ENCODE results near the gene SEC22C. TPM values are rescaled to one million over a fixed set of nuclear protein-coding genes. Genes with fewer than 3 reads are reported as not detected.

Gene SEC22C
- total RNA-seq, 1 experiment from 2014 or later: 38.1 TPM

- H3K27ac ChIP-seq: no peak overlapping the region
- no peaks in the 10 kb centered on the region for H3K4me1 ChIP-seq (replicated peaks; ENCODE audit: insufficient read depth)
- H3K9me2 ChIP-seq (ENCODE audit: insufficient read depth): no peaks in the 10 kb centered on the region
- H3K4me2 ChIP-seq: no peak overlapping the region
- no peaks in the 10 kb centered on the region for H3K27me3 ChIP-seq (ENCODE audit: insufficient read depth, low read depth)
- no peaks in the 10 kb centered on the region for H3K79me2 ChIP-seq (ENCODE audit: low read depth)
- H2AFZ ChIP-seq: no peak overlapping the region
- no peak overlapping the region for H3K4me3 ChIP-seq
- no TSS peak for BruUV-seq (replicated peaks)
- intact Hi-C loops (cut with micrococcal nuclease; ENCODE audit: unreplicated experiment): no loop called here
- no peak for DNase-seq
- ChIA-PET CTCF (no interaction called here), POLR2A (ENCODE audit: unreplicated experiment) (no interaction called here)
- H3K36me3 ChIP-seq (ENCODE audit: low read depth): no peaks in the 10 kb centered on the region
- TF ChIP-seq EZH2 (IDR thresholded peaks at IDR 0.05; ENCODE audit: low read depth) (no peak), CTCF (conservative IDR thresholded peaks at IDR 0.05) (no peak)
- H3K9me3 ChIP-seq (ENCODE audit: insufficient read depth, low read depth): no peaks in the 10 kb centered on the region
- H4K20me1 ChIP-seq (ENCODE audit: insufficient read depth): no peaks in the 10 kb centered on the region
- no peaks in the 10 kb centered on the region for H3F3A ChIP-seq (ENCODE audit: insufficient read depth, low read depth)
These were observed 62.2 kb downstream of the SEC22C start for GRCh38 chr3:42519568-42519962.

GRCh38 chr3:42518800-42519567 lies 62.8 kb downstream of the SEC22C start:
- Histone ChIP-seq H3K27me3 (ENCODE audit: insufficient read depth, low read depth) (no peaks in the 10 kb centered on the region), H3K4me1 (replicated peaks; ENCODE audit: insufficient read depth) (no peaks in the 10 kb centered on the region), H3K9me2 (ENCODE audit: insufficient read depth) (no peaks in the 10 kb centered on the region), H3K27ac (no peak overlapping the region), H3K36me3 (ENCODE audit: low read depth) (no peaks in the 10 kb centered on the region), H2AFZ (no peak overlapping the region), H3K9me3 (ENCODE audit: insufficient read depth, low read depth) (no peaks in the 10 kb centered on the region), H4K20me1 (ENCODE audit: insufficient read depth) (no peaks in the 10 kb centered on the region), H3K79me2 (ENCODE audit: low read depth) (no peaks in the 10 kb centered on the region), H3K4me3 (no peak overlapping the region), H3F3A (ENCODE audit: insufficient read depth, low read depth) (no peaks in the 10 kb centered on the region), H3K4me2 (no peak overlapping the region)
- TF ChIP-seq EZH2 (IDR thresholded peaks at IDR 0.05; ENCODE audit: low read depth) (no peak), CTCF (conservative IDR thresholded peaks at IDR 0.05) (no peak)
- CTCF ChIA-PET: no interaction called here
- DNase-seq: no peak
- intact Hi-C loops (cut with micrococcal nuclease; ENCODE audit: unreplicated experiment): no loop called here
- no TSS peak for BruUV-seq (replicated peaks)
- POLR2A ChIA-PET (ENCODE audit: unreplicated experiment): no interaction called here

DNA sequence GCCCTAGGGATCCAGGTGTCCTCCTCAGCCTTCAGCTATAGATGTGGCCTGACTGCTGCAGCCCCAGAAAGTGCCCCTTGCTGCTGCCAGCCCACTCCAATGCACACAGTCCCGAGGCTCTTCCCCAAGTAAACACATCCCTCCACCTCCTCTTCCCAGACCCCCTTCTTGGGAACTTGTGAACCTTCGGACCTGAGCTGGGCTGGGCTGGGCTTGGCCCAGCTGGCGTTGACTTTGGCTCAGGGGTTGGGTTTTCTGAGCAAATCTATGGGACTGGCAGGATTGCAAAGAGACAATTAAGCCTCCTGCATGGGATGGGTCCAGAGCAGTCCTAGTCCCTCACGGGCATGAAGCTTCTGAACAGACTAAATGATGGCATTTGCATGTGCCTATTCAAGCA lies 64.7 kb downstream of the SEC22C start:
- Histone ChIP-seq H3K79me2 (ENCODE audit: low read depth) (no peaks in the 10 kb centered on the region), H3K4me3 (no peak overlapping the region), H3K27me3 (ENCODE audit: insufficient read depth, low read depth) (no peaks in the 10 kb centered on the region), H3K27ac (no peak overlapping the region), H4K20me1 (ENCODE audit: insufficient read depth) (no peaks in the 10 kb centered on the region), H3K4me1 (replicated peaks; ENCODE audit: insufficient read depth) (no peaks in the 10 kb centered on the region), H3K36me3 (ENCODE audit: low read depth) (no peaks in the 10 kb centered on the region), H3F3A (ENCODE audit: insufficient read depth, low read depth) (no peaks in the 10 kb centered on the region), H3K9me2 (ENCODE audit: insufficient read depth) (no peaks in the 10 kb centered on the region), H3K4me2 (no peak overlapping the region), H2AFZ (no peak overlapping the region), H3K9me3 (ENCODE audit: insufficient read depth, low read depth) (no peaks in the 10 kb centered on the region)
- intact Hi-C loops (cut with micrococcal nuclease; ENCODE audit: unreplicated experiment): no loop called here
- ChIA-PET POLR2A (ENCODE audit: unreplicated experiment) (no interaction called here), CTCF (interaction anchor here (1.0 kb wide), 1 partner anchor 19 kb away, joined by 4 read pairs; no protein-coding TSS in a partner anchor)
- no TSS peak for BruUV-seq (replicated peaks)
- TF ChIP-seq CTCF (conservative IDR thresholded peaks at IDR 0.05) (no peak), EZH2 (IDR thresholded peaks at IDR 0.05; ENCODE audit: low read depth) (no peak)
- no peak for DNase-seq
